Measurements from ENCODE around the gene RBMS3. TPM values are rescaled to one million over a fixed set of nuclear protein-coding genes. Genes with fewer than 3 reads are reported as not detected.
A peak's percentile ranks its signal among the peaks of the same experiment; 100 is the strongest.
"Not testable (repeated sequence)": the region's sequence is repeated elsewhere in the genome, so short reads cannot be mapped to it uniquely, and the experiment has no call there.

RBMS3 gene
- total RNA-seq = 23.1 and 24.6 TPM in 2 replicates

- peak; percentile 60 to 92 for DNase-seq (ENCODE audit: low read depth in 2 of 2)
Observed at GRCh38 chr3:29280404-29281093, at the start of gene RBMS3. RBMS3 (plus strand) TSS chr3:29281071.

GRCh38 chr3:29233126-29233525, 47.7 kb upstream of the RBMS3 start:
- DNase-seq (ENCODE audit: low read depth in 2 of 2) = not testable (repeated sequence)

- DNase-seq (ENCODE audit: low read depth in 2 of 2) = no peak
Observed at GRCh38 chr3:29236146-29236840, 44.6 kb upstream of the RBMS3 start.

- DNase-seq (ENCODE audit: low read depth in 2 of 2) = peak in 1 of 2 donors; percentile 20
Observed at GRCh38 chr3:29239376-29239775, 41.5 kb upstream of the RBMS3 start.

DNA sequence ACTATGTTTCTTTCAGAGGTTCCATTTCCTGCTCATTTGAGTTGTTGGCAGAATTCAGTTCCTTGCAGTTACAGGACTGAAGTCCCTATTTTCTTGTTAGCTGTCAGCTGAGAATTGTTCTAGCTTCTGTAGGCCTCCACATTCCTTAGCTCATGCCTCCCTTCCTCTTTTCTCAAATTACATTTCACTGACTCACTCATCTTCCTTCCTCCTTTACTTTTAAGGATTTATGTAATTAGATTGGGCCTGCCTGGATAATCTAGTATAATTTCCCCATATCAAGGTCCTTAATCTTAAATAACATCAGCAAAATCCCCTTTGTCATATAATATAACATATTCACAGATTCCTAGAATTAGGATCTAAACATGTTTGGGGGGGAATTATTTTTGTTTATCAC, 40.6 kb upstream of the RBMS3 start:
- DNase-seq (ENCODE audit: low read depth in 2 of 2) = peak in 1 of 2 donors; percentile 69

- no peak for DNase-seq (ENCODE audit: low read depth in 2 of 2)
Observed at GRCh38 chr3:29240887-29241286, 40.0 kb upstream of the RBMS3 start.

GRCh38 chr3:29241855-29242254, 39.0 kb upstream of the RBMS3 start:
- DNase-seq (ENCODE audit: low read depth in 2 of 2) = no peak

DNA sequence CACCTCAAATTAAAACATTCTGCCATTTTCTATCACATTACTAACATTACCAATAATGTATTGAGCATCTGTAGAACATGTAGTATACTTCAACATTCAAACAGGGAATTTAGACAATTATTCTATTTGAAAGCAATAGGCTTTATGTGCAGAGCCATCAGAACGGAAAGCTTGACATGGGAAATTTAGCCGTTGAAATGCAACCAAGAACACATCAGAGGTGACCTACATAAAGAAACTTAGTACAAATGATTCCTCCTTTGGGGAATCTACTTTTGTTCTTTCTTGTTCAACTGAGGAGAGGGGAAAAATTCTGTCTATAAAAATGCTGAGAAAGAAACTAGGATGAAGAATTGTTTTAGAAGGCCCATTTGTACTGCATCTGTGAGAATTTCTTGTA, 38.6 kb upstream of the RBMS3 start:
- DNase-seq (ENCODE audit: low read depth in 2 of 2) = no peak

DNA sequence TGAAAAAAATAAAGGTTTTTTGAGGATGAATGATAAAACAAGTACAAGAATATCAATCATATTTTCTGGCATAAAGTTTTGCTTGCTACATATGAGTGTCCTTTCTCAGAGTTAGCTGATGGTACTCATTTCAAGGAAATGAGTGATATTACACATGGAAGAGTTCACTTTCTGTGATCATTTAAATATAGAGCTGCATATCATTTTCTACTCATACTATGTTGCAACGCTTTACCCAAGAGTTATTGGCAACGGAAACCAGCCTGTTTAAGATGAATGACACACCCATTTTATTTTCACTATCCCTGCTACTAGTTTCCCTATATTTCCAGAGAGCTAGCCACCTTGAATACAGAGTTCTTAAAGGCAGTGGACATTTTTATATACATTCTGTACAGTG, 35.4 kb upstream of the RBMS3 start:
- DNase-seq (ENCODE audit: low read depth in 2 of 2) = no peak

DNA sequence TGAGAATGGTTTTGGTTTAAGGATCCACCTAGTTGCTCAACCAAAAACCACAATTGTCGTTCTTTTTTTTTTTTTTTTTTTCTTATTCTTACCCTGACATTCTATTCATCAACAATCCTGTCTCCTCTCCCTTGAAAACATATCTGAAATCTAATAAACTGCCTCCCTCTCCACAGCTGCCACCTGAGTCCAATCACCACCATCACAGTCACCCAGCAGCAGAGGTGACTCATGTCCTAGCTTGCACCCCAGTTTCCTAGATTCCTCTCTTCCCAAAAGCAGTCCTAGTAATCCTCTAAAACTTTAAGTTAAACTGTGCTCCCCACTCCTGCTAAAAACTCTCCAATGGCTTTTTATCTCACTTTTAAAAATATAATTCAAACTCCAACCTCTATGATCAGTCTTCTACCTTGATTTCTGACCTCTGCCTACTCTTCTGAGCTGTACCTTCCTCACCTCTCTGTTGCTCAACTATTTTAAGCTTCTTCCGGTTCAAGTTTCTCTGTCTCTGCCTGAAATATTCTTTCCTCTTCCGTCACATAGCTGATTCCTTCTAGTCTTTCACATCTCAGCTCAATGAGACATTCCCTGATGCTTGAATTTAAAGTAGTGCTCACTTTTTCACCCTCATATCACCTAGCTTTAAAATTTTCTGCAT, 33.7 kb upstream of the RBMS3 start:
- no peak for DNase-seq (ENCODE audit: low read depth in 2 of 2)

- DNase-seq (ENCODE audit: low read depth in 2 of 2) = no peak
Observed at GRCh38 chr3:29249829-29250345, 31.0 kb upstream of the RBMS3 start.

- no peak for DNase-seq (ENCODE audit: low read depth in 2 of 2)
Observed at GRCh38 chr3:29255854-29256696, 24.8 kb upstream of the RBMS3 start.

GRCh38 chr3:29258161-29258560, 22.7 kb upstream of the RBMS3 start:
- DNase-seq (ENCODE audit: low read depth in 2 of 2) = no peak

DNA sequence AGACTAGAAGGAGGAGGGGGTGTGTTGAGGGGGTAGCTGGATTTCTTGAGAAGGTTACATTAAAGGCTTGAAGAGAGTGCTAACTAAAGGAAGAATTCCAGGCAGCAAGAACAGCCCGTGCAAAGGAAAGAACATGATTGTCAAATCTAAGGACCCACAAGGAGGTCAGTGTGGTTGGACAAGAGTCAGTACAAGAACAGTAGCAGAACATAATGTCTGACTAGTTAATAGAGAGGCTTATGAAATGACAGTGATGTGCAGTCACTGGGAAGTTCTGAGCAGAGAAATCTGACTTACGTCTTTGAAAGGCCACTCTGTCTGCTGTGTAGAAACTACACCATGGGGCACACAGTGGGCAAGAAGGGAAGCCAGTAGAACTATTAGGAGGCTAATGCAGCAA, 19.8 kb upstream of the RBMS3 start:
- DNase-seq (ENCODE audit: low read depth in 2 of 2) = no peak

DNA sequence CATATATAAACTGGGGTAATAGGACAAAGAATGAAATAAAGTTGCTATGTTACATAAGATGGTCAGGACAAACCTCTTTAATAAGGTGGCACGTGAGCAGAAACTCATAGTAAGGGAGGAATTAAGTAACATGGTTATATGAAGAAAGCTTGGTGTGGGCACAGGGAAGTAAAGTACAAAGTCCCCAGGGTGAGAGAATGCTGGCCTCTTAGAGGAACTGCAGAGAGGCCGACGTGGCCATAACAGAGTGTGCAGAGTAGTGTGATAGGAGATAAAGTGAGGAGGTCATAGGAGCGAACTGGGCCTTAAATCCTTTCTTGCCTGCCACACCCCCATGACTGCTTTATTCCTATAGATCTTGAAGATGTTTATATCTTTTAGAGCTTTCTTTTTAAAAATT, 17.4 kb upstream of the RBMS3 start:
- DNase-seq (ENCODE audit: low read depth in 2 of 2) = no peak

DNA sequence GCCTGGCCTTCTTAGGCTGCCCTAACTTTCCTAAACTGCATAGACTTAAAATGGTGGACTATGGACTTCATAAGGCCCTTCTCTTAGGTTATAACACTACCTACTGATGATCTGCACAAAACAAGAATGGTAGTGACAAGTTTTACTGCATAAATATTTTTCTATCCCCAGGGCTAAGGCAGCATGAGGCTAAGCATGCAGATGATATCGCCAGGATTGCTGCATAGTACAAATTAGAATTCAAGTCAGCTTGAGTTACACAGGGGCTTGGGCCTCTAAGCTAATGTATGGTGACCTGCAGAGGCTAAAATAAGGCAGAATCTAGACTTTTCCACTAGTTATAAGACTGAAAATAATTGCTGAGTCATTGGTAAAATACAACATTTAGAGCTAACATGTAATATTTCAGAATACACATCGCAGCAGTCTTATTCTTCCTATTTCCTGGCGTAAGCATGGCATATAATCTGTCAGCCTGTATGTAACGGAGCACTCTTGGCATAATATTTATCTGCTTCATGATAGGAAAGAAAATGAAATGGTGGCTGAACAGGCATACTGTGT, 15.3 kb upstream of the RBMS3 start:
- DNase-seq (ENCODE audit: low read depth in 2 of 2) = no peak

DNA sequence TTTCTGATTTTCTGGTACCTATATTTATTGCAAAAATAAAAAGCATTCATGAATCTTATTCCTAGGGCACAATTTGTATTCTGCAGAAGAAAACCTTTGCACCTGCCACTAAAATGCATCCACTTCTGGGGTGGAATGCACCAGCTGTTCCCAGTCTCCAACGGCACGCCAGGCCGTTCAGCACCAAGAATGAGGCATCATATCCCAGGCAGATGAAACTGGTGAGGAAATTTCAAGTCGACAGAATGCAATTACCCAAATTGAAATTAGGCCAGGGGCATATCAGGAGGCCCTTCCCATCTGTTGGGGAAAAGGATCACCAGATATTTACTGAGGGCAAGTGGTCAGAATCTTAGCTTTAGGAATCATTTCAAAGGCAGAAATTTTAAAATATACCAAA, 13.6 kb upstream of the RBMS3 start:
- DNase-seq (ENCODE audit: low read depth in 2 of 2) = no peak

GRCh38 chr3:29268651-29269050, 12.2 kb upstream of the RBMS3 start:
- DNase-seq (ENCODE audit: low read depth in 2 of 2) = no peak

DNA sequence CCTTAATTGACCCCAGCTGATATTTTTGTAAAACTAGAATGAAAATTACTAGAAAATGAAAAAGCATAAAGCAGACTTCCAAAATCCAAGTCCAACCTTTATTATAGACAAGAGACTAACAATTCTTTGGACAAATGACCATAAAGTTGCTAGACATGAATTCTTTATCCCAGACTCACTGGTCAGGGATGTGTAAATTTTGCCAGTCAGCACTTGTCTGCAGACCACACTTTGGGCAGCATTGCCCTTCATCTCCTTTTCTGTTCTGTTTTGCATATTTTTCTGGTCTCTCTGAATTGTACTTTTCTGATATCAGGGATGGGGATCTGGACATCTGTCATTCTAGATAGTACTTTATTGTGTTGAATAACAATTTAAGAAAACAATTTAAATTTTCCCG, 10.1 kb upstream of the RBMS3 start:
- no peak for DNase-seq (ENCODE audit: low read depth in 2 of 2)

- DNase-seq (ENCODE audit: low read depth in 2 of 2) = no peak
Observed at GRCh38 chr3:29271475-29271874, 9.4 kb upstream of the RBMS3 start.

GRCh38 chr3:29274667-29275066, 6.2 kb upstream of the RBMS3 start:
- no peak for DNase-seq (ENCODE audit: low read depth in 2 of 2)
